ACC112 (cell line): ENCODE measurements around the gene CXCL13.

Experiments
- H2AFZ ChIP-seq: fragments of 200-600 bp; sonication (generic); one replicate; pipeline ENCODE4 v1.6.0; 2017; ENCODE audit warnings: antibody characterized with exemption, low read length; ENCODE audit not compliant: unreplicated experiment
- H3K27ac ChIP-seq: fragments of 200-600 bp; sonication (generic); 2 replicates; pipeline ENCODE4 v1.5.1; 2014; ENCODE audit warnings: low read depth, mild to moderate bottlenecking, antibody characterized with exemption, low read length, moderate library complexity
- H3K27me3 ChIP-seq: fragments of 200-600 bp; sonication (generic); 2 replicates; pipeline ENCODE4 v1.6.1; 2014; ENCODE audit warnings: mild to moderate bottlenecking, antibody characterized with exemption, low read length, moderate library complexity, mixed read lengths; ENCODE audit not compliant: insufficient read depth
- H3K36me3 ChIP-seq: fragments of 200-600 bp; sonication (generic); 2 replicates; pipeline ENCODE4 v1.6.1; 2016; ENCODE audit warnings: mild to moderate bottlenecking, antibody characterized with exemption, low read length, moderate library complexity, mixed read lengths; ENCODE audit not compliant: insufficient read depth
- H3K4me1 ChIP-seq: fragments of 200-600 bp; sonication (generic); one replicate; pipeline ENCODE4 v1.6.1; 2016; ENCODE audit warnings: low read length, mixed read lengths; ENCODE audit not compliant: insufficient read depth, unreplicated experiment, control insufficient read depth
- H3K4me3 ChIP-seq: fragments of 200-600 bp; sonication (generic); 2 replicates; pipeline ENCODE4 v1.5.1; 2014; ENCODE audit warnings: mild to moderate bottlenecking, low read depth, low read length
- H3K79me2 ChIP-seq: fragments of 200-600 bp; sonication (generic); one replicate; pipeline ENCODE4 v1.6.0; 2016; ENCODE audit warnings: low read length; ENCODE audit not compliant: control insufficient read depth, unreplicated experiment, insufficient read depth

Gene CXCL13

DNA sequence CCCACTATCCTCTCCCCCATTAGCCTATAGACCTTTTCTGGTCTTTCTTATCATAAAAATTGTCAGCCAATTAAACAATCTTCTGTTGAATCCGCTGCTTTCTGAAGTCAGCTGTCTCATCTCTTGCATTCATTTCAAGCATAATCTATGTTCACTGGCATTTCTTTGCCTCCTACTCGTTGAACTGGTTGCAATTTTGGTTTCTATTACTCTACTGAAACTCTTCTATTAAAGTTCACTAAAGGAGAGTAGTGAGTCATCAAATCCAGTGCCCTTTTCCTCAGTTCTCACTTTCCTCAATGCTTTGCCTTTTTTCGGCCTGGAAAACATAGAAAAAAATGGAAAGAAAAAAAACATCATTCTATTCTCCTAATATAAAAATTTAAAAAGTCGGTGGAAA, 23.9 kb upstream of the CXCL13 start:
- H2AFZ ChIP-seq, result no peak overlapping the region
- H3K27ac ChIP-seq, result peak overlapping the region; percentile 44
- H3K27me3 ChIP-seq, result no peaks in the 10 kb centered on the region
- H3K4me1 ChIP-seq, result peaks cover 34% of the 10 kb centered on the region
- no peaks in the 10 kb centered on the region for H3K79me2 ChIP-seq
- peak overlapping the region; percentile 28; the same call in 1 of the 2 replicates for H3K4me3 ChIP-seq
- no peaks in the 10 kb centered on the region for H3K36me3 ChIP-seq

DNA sequence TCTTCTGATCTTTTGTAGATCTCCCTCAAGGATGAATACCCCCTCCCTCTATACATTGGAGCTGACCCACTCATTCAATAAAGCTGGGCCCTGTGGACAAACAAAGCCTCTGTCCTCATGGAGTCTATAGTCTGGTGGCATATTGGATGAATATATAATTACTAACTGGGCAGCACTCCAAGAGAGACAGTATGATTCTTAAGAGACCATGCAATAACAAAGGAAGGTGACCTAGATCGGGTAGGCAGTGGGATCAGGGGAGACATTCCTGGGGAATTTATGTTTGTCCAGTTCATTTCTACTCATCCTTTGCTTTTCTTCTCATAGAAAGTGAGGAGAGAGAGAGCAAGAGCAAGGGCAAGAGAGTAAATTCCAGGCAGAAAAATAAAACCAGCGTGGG, 23.5 kb upstream of the CXCL13 start:
- Histone ChIP-seq H3K4me3 (no peak overlapping the region), H3K27ac (peak overlapping the region; percentile 44), H2AFZ (peak overlapping the region; percentile 15), H3K4me1 (peaks cover 34% of the 10 kb centered on the region), H3K36me3 (no peaks in the 10 kb centered on the region), H3K27me3 (no peaks in the 10 kb centered on the region), H3K79me2 (no peaks in the 10 kb centered on the region)

DNA sequence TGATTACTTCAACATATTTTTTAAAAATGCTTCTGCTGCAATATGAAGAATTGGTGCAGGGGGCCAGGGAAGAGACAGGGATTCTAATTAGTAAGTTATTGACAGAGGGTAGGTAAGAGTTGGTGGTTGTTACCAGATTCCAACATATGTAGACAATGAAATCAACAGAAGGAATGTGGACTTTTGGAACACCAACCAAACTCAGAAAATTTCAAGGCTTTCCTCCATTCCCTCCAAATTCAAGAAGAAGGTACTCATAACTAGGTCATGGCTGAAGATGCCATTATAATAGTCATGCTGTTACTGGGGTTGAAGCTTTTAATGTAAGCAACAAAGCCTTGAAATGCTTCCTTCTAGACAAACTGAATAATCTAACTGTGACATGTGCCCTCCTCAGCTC, 22.9 kb upstream of the CXCL13 start:
- Histone ChIP-seq H3K36me3 (no peaks in the 10 kb centered on the region), H3K79me2 (no peaks in the 10 kb centered on the region), H3K27me3 (no peaks in the 10 kb centered on the region), H2AFZ (peak overlapping the region; percentile 15), H3K4me3 (no peak overlapping the region), H3K27ac (peak overlapping the region; percentile 44), H3K4me1 (peaks cover 34% of the 10 kb centered on the region)

DNA sequence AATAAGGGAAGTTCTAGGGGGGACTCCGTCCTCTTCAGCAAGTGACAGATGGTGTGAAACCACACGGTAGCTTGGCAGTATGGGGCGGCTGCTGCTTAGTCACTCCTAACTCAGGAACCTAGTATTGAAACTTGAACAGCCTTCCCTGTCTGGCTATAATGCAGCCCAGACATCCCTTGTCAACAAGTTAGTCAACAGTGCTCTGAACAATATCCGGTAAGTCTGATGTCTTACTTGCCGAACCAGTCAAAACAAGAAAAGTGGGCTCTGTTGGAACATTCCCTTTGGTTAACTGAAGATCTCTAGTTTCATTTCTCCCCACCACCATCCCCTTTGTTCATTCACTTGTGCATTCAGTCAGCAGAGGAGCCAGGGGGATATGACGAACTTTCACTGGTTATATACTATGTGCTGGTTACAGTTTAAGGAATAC, 18.7 kb upstream of the CXCL13 start:
- Histone ChIP-seq H3K4me1 (peaks cover 8% of the 10 kb centered on the region), H3K79me2 (no peaks in the 10 kb centered on the region), H3K27ac (no peak overlapping the region), H3K4me3 (no peak overlapping the region), H3K27me3 (no peaks in the 10 kb centered on the region), H3K36me3 (no peaks in the 10 kb centered on the region), H2AFZ (no peak overlapping the region)

DNA sequence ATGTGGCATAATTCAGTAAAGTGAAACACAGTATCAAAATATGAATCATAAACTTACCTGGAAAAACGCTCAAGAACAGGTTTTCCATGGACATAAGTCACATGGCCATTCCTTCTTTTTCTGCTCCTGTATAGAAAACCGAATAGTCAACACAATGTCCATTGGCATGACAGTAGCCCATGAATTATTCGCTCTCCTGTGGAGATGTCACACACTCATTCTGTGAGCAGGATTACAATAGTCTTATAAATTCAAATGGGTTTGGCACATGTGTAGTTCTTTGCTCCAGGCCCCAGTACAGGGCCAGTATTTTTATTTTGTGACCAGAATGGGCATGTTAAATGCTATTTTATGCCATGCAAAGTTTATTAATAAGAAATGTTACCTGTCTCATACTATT, 15.1 kb upstream of the CXCL13 start:
- Histone ChIP-seq H3K79me2 (no peaks in the 10 kb centered on the region), H3K4me3 (no peak overlapping the region), H3K4me1 (no peaks in the 10 kb centered on the region), H3K27ac (no peak overlapping the region), H3K27me3 (no peaks in the 10 kb centered on the region), H2AFZ (no peak overlapping the region), H3K36me3 (no peaks in the 10 kb centered on the region)

DNA sequence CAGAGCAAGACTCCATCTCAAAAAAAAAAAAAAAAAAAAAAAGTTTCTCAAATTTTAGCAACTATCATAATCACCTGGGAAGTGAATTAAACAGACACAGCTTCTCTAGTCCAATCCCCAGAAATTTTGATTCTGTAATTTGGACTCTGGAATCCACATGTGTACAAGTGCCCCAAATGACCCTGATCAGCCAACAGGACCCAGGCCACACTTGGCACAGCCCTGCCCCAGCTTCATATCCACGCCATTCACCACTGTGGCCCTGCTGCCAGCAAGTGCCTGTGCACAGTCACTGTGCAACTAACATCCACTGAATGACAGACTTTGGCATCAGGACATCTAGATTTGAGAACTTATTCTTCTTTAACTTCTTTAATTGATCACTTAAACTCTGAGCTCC, 14.1 kb upstream of the CXCL13 start:
- Histone ChIP-seq H3K4me3 (no peak overlapping the region), H3K79me2 (no peaks in the 10 kb centered on the region), H3K27me3 (no peaks in the 10 kb centered on the region), H3K27ac (no peak overlapping the region), H3K36me3 (no peaks in the 10 kb centered on the region), H3K4me1 (no peaks in the 10 kb centered on the region), H2AFZ (no peak overlapping the region)

DNA sequence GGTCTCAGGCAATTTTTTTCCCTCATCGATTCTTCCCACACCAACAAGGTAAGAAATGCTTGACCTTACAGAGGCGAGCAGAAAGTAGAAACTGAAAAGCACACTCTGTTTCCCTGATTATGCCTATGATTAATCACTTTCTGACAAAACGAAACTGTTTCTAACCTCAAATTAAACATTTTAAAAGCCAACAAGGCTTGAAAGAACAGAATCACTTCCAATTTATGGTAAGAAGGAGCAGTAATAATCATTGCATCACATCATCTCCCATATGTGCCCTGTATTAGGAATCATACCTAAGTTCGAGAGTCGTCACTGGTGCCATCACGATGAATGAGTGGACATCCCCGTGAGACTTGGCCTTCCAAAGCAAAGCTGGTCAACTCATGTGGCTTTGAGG, 12.5 kb upstream of the CXCL13 start:
- Histone ChIP-seq H3K79me2 (no peaks in the 10 kb centered on the region), H3K27me3 (peaks cover 9% of the 10 kb centered on the region; the same call in 1 of the 2 replicates), H3K4me1 (no peaks in the 10 kb centered on the region), H2AFZ (no peak overlapping the region), H3K36me3 (no peaks in the 10 kb centered on the region), H3K4me3 (no peak overlapping the region), H3K27ac (no peak overlapping the region)

DNA sequence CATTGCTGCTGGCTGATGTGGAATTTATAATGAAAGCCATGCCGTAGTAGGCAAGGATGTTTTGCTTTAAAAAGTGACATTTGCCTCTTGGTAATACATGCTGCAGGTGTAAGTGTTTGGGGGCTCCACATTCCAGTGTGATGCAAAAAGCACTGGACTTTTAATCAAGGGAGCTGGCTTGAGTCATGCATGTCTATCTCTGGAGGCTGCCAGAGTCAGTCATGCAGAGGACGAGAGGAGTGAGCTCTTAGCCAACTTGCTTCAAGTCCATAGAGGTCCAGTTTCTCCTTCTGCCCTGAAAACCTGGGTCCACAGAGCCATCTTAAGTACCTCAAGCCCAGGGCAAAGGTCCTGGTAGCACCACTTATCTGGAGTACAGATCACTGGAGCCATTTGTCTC, 11.6 kb upstream of the CXCL13 start:
- Histone ChIP-seq H3K79me2 (no peaks in the 10 kb centered on the region), H3K4me3 (no peak overlapping the region), H3K27ac (no peak overlapping the region), H2AFZ (no peak overlapping the region), H3K4me1 (no peaks in the 10 kb centered on the region), H3K27me3 (peaks cover 10% of the 10 kb centered on the region; the same call in 1 of the 2 replicates), H3K36me3 (no peaks in the 10 kb centered on the region)

DNA sequence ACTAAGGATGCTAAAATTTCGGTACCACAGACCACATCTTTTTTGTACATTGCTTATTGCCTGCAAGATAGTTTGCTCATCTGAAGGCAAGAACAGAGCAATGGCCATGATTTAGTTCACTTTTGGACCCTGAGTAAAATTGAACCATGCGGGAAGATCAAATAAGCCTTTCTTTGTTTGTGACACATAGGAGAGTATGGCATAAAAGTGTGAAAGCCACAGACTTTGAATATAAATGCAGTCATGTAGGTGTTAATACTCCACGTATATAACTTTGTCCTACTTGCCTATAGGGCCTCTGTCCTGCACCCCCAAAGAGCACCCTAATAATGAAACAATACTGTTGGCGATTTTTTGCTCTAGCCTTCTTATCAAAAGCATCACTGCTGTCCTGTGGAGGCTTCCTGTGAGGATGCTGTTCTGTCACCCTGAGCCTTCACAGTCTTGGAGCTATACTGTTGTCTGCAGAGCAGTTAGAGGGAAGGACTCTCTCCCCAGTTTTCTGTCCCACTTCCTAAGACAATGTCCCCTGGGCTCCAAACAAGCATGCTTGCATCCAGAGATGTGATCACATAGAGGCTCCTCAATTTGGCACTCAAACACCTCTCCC, 10.2 kb upstream of the CXCL13 start:
- Histone ChIP-seq H3K4me1 (no peaks in the 10 kb centered on the region), H3K27ac (no peak overlapping the region), H3K79me2 (no peaks in the 10 kb centered on the region), H3K36me3 (no peaks in the 10 kb centered on the region), H3K27me3 (peaks cover 10% of the 10 kb centered on the region; the same call in 1 of the 2 replicates), H3K4me3 (no peak overlapping the region), H2AFZ (no peak overlapping the region)

DNA sequence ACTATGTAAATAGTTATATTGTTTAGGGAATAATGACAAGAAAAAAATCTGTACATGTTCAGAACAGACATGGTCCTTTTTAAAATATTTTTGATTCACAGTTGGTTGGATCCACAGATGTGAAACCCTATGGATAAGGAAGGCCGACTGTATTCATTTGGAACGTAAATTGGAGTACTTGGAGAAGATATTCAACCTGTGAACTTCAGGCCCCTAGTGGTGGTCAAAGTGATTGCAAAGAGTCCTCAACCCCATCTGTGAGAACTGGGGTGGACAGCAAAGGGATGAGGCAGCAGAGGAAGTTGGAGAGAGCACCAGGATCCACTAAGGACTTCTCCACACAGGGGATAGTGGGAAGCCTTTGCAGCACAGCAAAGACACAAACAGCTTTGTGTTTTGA, 6.2 kb upstream of the CXCL13 start:
- Histone ChIP-seq H3K4me1 (no peaks in the 10 kb centered on the region), H3K4me3 (no peak overlapping the region), H3K36me3 (no peaks in the 10 kb centered on the region), H2AFZ (no peak overlapping the region), H3K27ac (no peak overlapping the region), H3K79me2 (no peaks in the 10 kb centered on the region), H3K27me3 (peaks cover 41% of the 10 kb centered on the region)

DNA sequence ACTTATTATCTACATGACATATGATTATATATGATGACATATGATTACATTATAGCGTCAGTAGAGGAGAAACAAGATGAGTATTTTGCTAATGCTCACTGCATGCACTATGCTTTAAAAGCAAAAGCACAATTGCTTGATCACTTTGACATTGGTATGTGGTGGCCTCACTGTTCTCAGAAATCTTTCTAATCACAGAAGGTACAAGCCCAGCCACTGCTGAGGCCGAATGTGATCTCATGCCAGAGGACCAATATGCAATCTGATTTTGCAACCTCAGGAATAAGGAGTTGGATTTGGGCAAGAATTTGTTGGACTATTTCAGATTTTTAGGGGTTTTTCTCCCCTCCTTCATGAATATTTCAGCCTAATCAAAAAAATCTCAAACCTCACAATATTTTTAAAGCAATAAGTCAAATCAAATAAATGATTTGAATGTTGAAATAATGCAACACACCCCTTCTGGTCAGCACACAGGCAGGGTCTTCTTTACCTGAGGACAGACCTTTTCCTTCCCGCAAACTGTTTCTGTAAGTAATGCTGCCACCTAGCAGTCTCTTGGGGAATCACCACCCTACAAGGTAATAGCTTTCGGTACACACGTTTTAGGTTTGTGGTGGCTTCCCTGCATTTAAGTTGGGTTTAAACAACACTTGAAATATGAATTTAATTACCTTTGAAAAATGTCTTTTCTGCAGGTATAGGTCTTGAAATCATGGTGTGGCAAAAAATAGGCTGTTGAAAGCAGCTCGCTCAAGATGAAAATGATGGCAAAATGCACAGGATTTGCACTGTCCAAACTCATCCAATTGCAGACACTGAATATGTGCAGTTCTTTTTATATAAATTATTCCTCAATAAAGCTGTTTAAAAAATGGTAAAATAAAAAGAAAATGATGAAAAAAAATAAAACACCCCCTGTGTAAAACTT, 4.8 kb upstream of the CXCL13 start:
- Histone ChIP-seq H2AFZ (no peak overlapping the region), H3K36me3 (no peaks in the 10 kb centered on the region), H3K79me2 (no peaks in the 10 kb centered on the region), H3K27me3 (peaks cover 44% of the 10 kb centered on the region), H3K4me1 (no peaks in the 10 kb centered on the region), H3K27ac (no peak overlapping the region), H3K4me3 (no peak overlapping the region)
